Measurements from ENCODE around the gene IGBP1.

The IGBP1 gene

GRCh38 chrX:70174754-70175153 lies 41.5 kb downstream of the IGBP1 start:
- no peak overlapping the region for H3K4me3 ChIP-seq (replicated peaks; ENCODE audit: low read depth, low read length)
- no peak for TF ChIP-seq CTCF (IDR thresholded peaks at IDR 0.05; ENCODE audit: low read depth, low read length, missing control alignments)
- no peak for DNase-seq (ENCODE audit: extremely low read depth, low read depth)

GRCh38 chrX:70175338-70175737 lies 42.1 kb downstream of the IGBP1 start:
- DNase-seq (ENCODE audit: extremely low read depth, low read depth), result no peak
- no peak for TF ChIP-seq CTCF (IDR thresholded peaks at IDR 0.05; ENCODE audit: low read depth, low read length, missing control alignments)
- H3K4me3 ChIP-seq (replicated peaks; ENCODE audit: low read depth, low read length), result no peak overlapping the region

- H3K4me3 ChIP-seq (replicated peaks; ENCODE audit: low read depth, low read length), result no peak within 1 kb of the TSS
- TF ChIP-seq CTCF (IDR thresholded peaks at IDR 0.05; ENCODE audit: low read depth, low read length, missing control alignments), result no peak
- DNase-seq (ENCODE audit: extremely low read depth, low read depth), result no peak
Measured at GRCh38 chrX:70176938-70177533, 43.8 kb downstream of the IGBP1 start, which contains the start of gene DGAT2L6. Gene DGAT2L6, plus strand, starts transcription at chrX:70177483. Its CDS starts 100 bp downstream, at chrX:70177583.

- H3K4me3 ChIP-seq (replicated peaks; ENCODE audit: low read depth, low read length), result no peak overlapping the region
- no peak for DNase-seq (ENCODE audit: extremely low read depth, low read depth)
- TF ChIP-seq CTCF (IDR thresholded peaks at IDR 0.05; ENCODE audit: low read depth, low read length, missing control alignments), result no peak
Measured at GRCh38 chrX:70183091-70183490, 49.8 kb downstream of the IGBP1 start.

GRCh38 chrX:70190225-70190624 lies 57.0 kb downstream of the IGBP1 start:
- TF ChIP-seq CTCF (IDR thresholded peaks at IDR 0.05; ENCODE audit: low read depth, low read length, missing control alignments), result no peak
- no peak overlapping the region for H3K4me3 ChIP-seq (replicated peaks; ENCODE audit: low read depth, low read length)
- DNase-seq (ENCODE audit: extremely low read depth, low read depth), result no peak

- peak; percentile 54 for TF ChIP-seq CTCF (IDR thresholded peaks at IDR 0.05; ENCODE audit: low read depth, low read length, missing control alignments)
- H3K4me3 ChIP-seq (replicated peaks; ENCODE audit: low read depth, low read length), result no peak overlapping the region
- no peak for DNase-seq (ENCODE audit: extremely low read depth, low read depth)
Measured at GRCh38 chrX:70196961-70197720, 63.9 kb downstream of the IGBP1 start.
